Panc1 (cell line): ENCODE results near the gene DGAT2. TPM values are rescaled to one million over a fixed set of nuclear protein-coding genes. Genes with fewer than 3 reads are reported as not detected.

Experiments used
- total RNA-seq: library from RNA; stranded (reverse); gene quantifications from one replicate; pipeline ENCODE4 v1.2.1, GENCODE V29; 2021; ENCODE audit not compliant: unreplicated experiment

DGAT2 gene
- total RNA-seq, 1 experiment from 2014 or later: 19.2 TPM

Other genes starting within 250 kb of the DGAT2 start
- 6.0 TPM for gene GDPD5, start 242.8 kb upstream of the DGAT2 start, total RNA-seq
- 89.8 TPM for gene SERPINH1, start 206.5 kb upstream of the DGAT2 start, total RNA-seq
- gene MAP6, start 99.7 kb upstream of the DGAT2 start, total RNA-seq: 0.21 TPM
- gene MOGAT2, start 50.9 kb upstream of the DGAT2 start, total RNA-seq: 0.08 TPM
- 29.5 TPM for gene UVRAG, start 46.4 kb downstream of the DGAT2 start, total RNA-seq